ENCODE data around the gene LPCAT1.

Gene LPCAT1

GRCh38 chr5:1471997-1472963, 51.5 kb downstream of the LPCAT1 start:
- no peaks in the 10 kb centered on the region for H3K4me1 ChIP-seq (ENCODE audit: control insufficient read depth, low read length)
- no peaks in the 10 kb centered on the region for H3K9me2 ChIP-seq (replicated peaks; ENCODE audit: control insufficient read depth, low read length)
- H3K9me3 ChIP-seq (ENCODE audit: control insufficient read depth, insufficient read depth, low read length): no peaks in the 10 kb centered on the region
- H3K27me3 ChIP-seq (ENCODE audit: control insufficient read depth, low read length): no peaks in the 10 kb centered on the region
- H3F3A ChIP-seq (ENCODE audit: control insufficient read depth, insufficient read depth): no peaks in the 10 kb centered on the region
- TF ChIP-seq EZH2phosphoT487 (IDR thresholded peaks at IDR 0.05; ENCODE audit: borderline replicate concordance, low read length) (no peak), CTCF (IDR thresholded peaks at IDR 0.05; ENCODE audit: low read depth, low read length, poor library complexity, severe bottlenecking) (no peak)
- no peaks in the 10 kb centered on the region for H4K20me1 ChIP-seq (ENCODE audit: control insufficient read depth, insufficient read depth, low read depth, low read length)
- no peak overlapping the region for H3K27ac ChIP-seq (ENCODE audit: low read depth, low read length)
- peaks cover 93% of the 10 kb centered on the region for H3K36me3 ChIP-seq (ENCODE audit: control insufficient read depth, low read length)
- H3K4me2 ChIP-seq (ENCODE audit: low read length): no peak overlapping the region
- no peak overlapping the region for H3K4me3 ChIP-seq (ENCODE audit: low read length)
- no peaks in the 10 kb centered on the region for H3K79me2 ChIP-seq (ENCODE audit: control insufficient read depth, low read length)

- Histone ChIP-seq H3K27ac (ENCODE audit: low read depth, low read length) (no peak overlapping the region), H3K4me1 (ENCODE audit: control insufficient read depth, low read length) (no peaks in the 10 kb centered on the region), H4K20me1 (ENCODE audit: control insufficient read depth, insufficient read depth, low read depth, low read length) (no peaks in the 10 kb centered on the region), H3K27me3 (ENCODE audit: control insufficient read depth, low read length) (no peaks in the 10 kb centered on the region), H3K36me3 (ENCODE audit: control insufficient read depth, low read length) (peaks cover 93% of the 10 kb centered on the region), H3K9me3 (ENCODE audit: control insufficient read depth, insufficient read depth, low read length) (no peaks in the 10 kb centered on the region), H3K9me2 (replicated peaks; ENCODE audit: control insufficient read depth, low read length) (no peaks in the 10 kb centered on the region), H3K4me3 (ENCODE audit: low read length) (no peak overlapping the region), H3K79me2 (ENCODE audit: control insufficient read depth, low read length) (no peaks in the 10 kb centered on the region), H3F3A (ENCODE audit: control insufficient read depth, insufficient read depth) (no peaks in the 10 kb centered on the region), H3K4me2 (ENCODE audit: low read length) (no peak overlapping the region)
- no peak for TF ChIP-seq EZH2phosphoT487 (IDR thresholded peaks at IDR 0.05; ENCODE audit: borderline replicate concordance, low read length)
- no peak for TF ChIP-seq CTCF (IDR thresholded peaks at IDR 0.05; ENCODE audit: low read depth, low read length, poor library complexity, severe bottlenecking)
These were observed 52.4 kb downstream of the LPCAT1 start for GRCh38 chr5:1471240-1471853.

GRCh38 chr5:1470762-1471211, 53.0 kb downstream of the LPCAT1 start:
- no peaks in the 10 kb centered on the region for H3K4me1 ChIP-seq (ENCODE audit: control insufficient read depth, low read length)
- TF ChIP-seq EZH2phosphoT487 (IDR thresholded peaks at IDR 0.05; ENCODE audit: borderline replicate concordance, low read length): no peak
- no peak for TF ChIP-seq CTCF (IDR thresholded peaks at IDR 0.05; ENCODE audit: low read depth, low read length, poor library complexity, severe bottlenecking)
- no peaks in the 10 kb centered on the region for H3K27me3 ChIP-seq (ENCODE audit: control insufficient read depth, low read length)
- peaks cover 93% of the 10 kb centered on the region for H3K36me3 ChIP-seq (ENCODE audit: control insufficient read depth, low read length)
- no peaks in the 10 kb centered on the region for H3F3A ChIP-seq (ENCODE audit: control insufficient read depth, insufficient read depth)
- no peak overlapping the region for H3K27ac ChIP-seq (ENCODE audit: low read depth, low read length)
- H3K9me3 ChIP-seq (ENCODE audit: control insufficient read depth, insufficient read depth, low read length): no peaks in the 10 kb centered on the region
- H3K79me2 ChIP-seq (ENCODE audit: control insufficient read depth, low read length): no peaks in the 10 kb centered on the region
- H4K20me1 ChIP-seq (ENCODE audit: control insufficient read depth, insufficient read depth, low read depth, low read length): no peaks in the 10 kb centered on the region
- no peak overlapping the region for H3K4me2 ChIP-seq (ENCODE audit: low read length)
- H3K9me2 ChIP-seq (replicated peaks; ENCODE audit: control insufficient read depth, low read length): no peaks in the 10 kb centered on the region
- H3K4me3 ChIP-seq (ENCODE audit: low read length): no peak overlapping the region
